Fibroblast of lung (primary cell): ENCODE measurements around the gene P2RX1. TPM values are rescaled to one million over a fixed set of nuclear protein-coding genes. Genes with fewer than 3 reads are reported as not detected.

Experiments used
- DNase-seq, 2 donors: peaks; one replicate each; pipeline versions ENCODE4 v3.0.0 to v3.0.0-alpha.2; 2010; ENCODE audit warnings: low read depth in 2 of 2
- H2AFZ ChIP-seq: 2 replicates; pipeline ENCODE4 v1.5.1; 2012; ENCODE audit warnings: low read length, control low read depth, inconsistent platforms
- H3K27ac ChIP-seq: 2 replicates; pipeline ENCODE4 v1.5.1; 2011; ENCODE audit warnings: low read length, control low read depth; ENCODE audit not compliant: insufficient read depth
- H3K27me3 ChIP-seq: 2 replicates; pipeline ENCODE4 v1.5.1; 2011; ENCODE audit warnings: mild to moderate bottlenecking, low read length; ENCODE audit not compliant: control insufficient read depth, insufficient read depth
- H3K36me3 ChIP-seq: 2 replicates; pipeline ENCODE4 v1.5.1; 2011; ENCODE audit warnings: low read length; ENCODE audit not compliant: control insufficient read depth, insufficient read depth
- H3K4me1 ChIP-seq: 2 replicates; pipeline ENCODE4 v1.5.1; 2011; ENCODE audit warnings: low read length; ENCODE audit not compliant: control insufficient read depth, insufficient read depth; ENCODE audit errors: extremely low read depth
- H3K4me2 ChIP-seq: 2 replicates; pipeline ENCODE4 v1.5.1; 2011; ENCODE audit warnings: low read length, control low read depth; ENCODE audit not compliant: insufficient read depth; ENCODE audit errors: extremely low read depth
- H3K4me3 ChIP-seq, 4 experiments: fragments of 200-600 bp in 1 of 4; sonication (generic) in 1 of 4; replicated peaks in 1 of 4; 2 replicates each; pipeline ENCODE4 v1.5.1; 2011 to 2016; ENCODE audit warnings: low read length in 4 of 4, low read depth in 3 of 4, mild to moderate bottlenecking in 3 of 4, control low read depth in 2 of 4, inconsistent platforms in 1 of 4, mixed read lengths in 1 of 4; ENCODE audit not compliant: insufficient read depth in 1 of 4; ENCODE audit errors: control extremely low read depth in 1 of 4
- H3K79me2 ChIP-seq: 2 replicates; pipeline ENCODE4 v1.5.1; 2012; ENCODE audit warnings: mild to moderate bottlenecking, low read length, inconsistent platforms; ENCODE audit not compliant: control insufficient read depth, insufficient read depth
- H3K9ac ChIP-seq: 2 replicates; pipeline ENCODE4 v1.5.1; 2011; ENCODE audit warnings: mild to moderate bottlenecking, low read length, control low read depth; ENCODE audit not compliant: insufficient read depth
- H3K9me3 ChIP-seq: 2 replicates; pipeline ENCODE4 v1.5.1; 2012; ENCODE audit warnings: low read depth, low read length; ENCODE audit not compliant: control insufficient read depth, insufficient read depth
- H4K20me1 ChIP-seq: 2 replicates; pipeline ENCODE4 v1.5.1; 2011; ENCODE audit warnings: low read length; ENCODE audit not compliant: control insufficient read depth, insufficient read depth; ENCODE audit errors: extremely low read depth
- CTCF ChIP-seq, 2 donors: IDR thresholded peaks in 1 of 2; conservative IDR thresholded peaks in 1 of 2; 1 replicate in 1 of 2; 2 replicates in 1 of 2; pipeline ENCODE4 v1.5.1; 2011 to 2012; ENCODE audit warnings: low read length in 2 of 2, control low read depth in 1 of 2, inconsistent platforms in 1 of 2, low read depth in 1 of 2, mild to moderate bottlenecking in 1 of 2
- EZH2 ChIP-seq: IDR thresholded peaks from 2 replicates; pipeline ENCODE4 v1.5.1; 2012; ENCODE audit warnings: low read length, control low read depth, mild to moderate bottlenecking; ENCODE audit errors: missing control alignments
- polyA plus RNA-seq, 2 donors: library from polyadenylated mRNA; depleted of rRNA in 1 of 2; stranded (reverse) in 1 of 2; unstranded in 1 of 2; fragments of >200 nt; gene quantifications; 2 replicates each; pipeline ENCODE4 v1.2.1, GENCODE V29; 2011 to 2012; ENCODE audit warnings: missing spikeins in 1 of 2
- total RNA-seq: library from RNA; depleted of rRNA; stranded (reverse); fragments of >200 nt; gene quantifications from 2 replicates; pipeline ENCODE4 v1.2.1, GENCODE V29; 2014

Gene P2RX1
- total and polyA plus RNA-seq, 2 donors (not counting 1 experiment from before 2014, with no cell fraction given): under 0.01 TPM; not detected in 1

DNA sequence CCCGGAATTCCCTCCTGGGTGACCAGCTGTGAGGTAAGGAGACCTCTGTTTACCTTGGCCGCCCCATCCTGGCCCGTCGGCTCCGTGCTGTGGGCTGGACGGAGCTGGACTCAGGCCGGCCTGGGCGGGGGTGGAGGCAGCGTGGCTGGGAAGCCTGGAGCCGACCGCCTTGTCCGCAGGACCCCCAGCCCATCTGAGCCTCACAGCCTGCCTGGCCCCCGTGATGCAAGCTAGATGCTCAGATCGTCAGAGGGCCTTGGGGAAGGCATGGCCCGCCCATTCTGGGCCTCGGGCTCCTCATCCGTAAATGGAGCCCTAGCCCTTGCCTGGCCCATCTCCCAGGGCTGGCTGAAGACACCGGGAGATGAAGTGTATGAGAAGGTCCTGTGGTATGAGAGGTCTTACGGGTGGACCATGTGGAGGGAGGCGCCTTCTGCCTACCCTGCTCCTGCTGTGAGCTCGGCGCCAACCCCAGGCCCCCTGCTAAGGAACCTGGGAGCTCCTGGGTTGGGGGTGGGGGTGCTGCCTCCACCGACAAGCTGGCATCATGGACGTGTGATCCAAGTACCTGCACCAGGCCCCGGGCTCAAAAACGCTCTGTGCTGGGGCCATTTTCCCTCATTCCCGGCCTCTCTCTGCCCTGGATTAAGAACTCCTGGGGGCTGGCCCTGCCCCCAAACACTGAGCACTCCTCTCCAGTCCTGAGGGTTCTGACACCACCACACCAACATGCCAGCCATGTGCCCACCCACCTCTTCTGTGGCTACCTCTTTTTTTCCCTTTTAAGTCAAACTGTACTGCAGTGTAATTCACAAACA, 5.4 kb upstream of the P2RX1 start:
- no peak overlapping the region for H3K4me2 ChIP-seq
- H3K4me3 ChIP-seq: no peak overlapping the region
- H3K9me3 ChIP-seq: no peaks in the 10 kb centered on the region
- no peak overlapping the region for H3K27ac ChIP-seq
- no peak overlapping the region for H3K9ac ChIP-seq
- H3K4me1 ChIP-seq: no peaks in the 10 kb centered on the region
- DNase-seq: peak in 1 of 2 donors; percentile 42
- H2AFZ ChIP-seq: no peak overlapping the region
- no peaks in the 10 kb centered on the region for H3K27me3 ChIP-seq
- no peaks in the 10 kb centered on the region for H3K79me2 ChIP-seq
- H3K36me3 ChIP-seq: no peaks in the 10 kb centered on the region
- TF ChIP-seq CTCF (conservative IDR thresholded peaks at IDR 0.05 in 1 of 2, IDR thresholded peaks at IDR 0.05 in 1 of 2; ENCODE audit: low read depth in 1 of 2, low read length in 2 of 2) (no peak), EZH2 (no peak)
- H4K20me1 ChIP-seq: no peaks in the 10 kb centered on the region

DNA sequence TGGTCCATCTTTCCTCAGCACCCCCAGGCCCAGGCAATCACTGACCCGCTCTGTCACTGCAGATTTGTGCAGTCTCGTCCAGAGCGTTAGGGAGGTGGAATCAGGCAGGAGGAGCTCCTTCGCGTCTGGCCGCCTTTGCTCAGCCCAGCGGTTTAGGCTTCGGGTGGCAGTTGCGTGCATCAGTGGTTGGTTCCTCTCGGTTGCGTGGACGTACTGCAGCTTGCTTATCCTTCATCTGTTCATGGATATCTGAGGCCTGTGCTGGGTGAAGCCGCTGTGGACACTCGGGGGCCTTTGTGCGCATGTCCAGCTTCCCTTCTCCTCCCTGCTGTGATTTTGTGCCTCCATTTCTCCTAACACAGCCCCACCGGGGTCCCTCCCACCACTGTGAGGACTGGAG, 4.7 kb upstream of the P2RX1 start:
- Histone ChIP-seq H3K27me3 (no peaks in the 10 kb centered on the region), H3K4me3 (no peak overlapping the region), H2AFZ (no peak overlapping the region), H3K79me2 (no peaks in the 10 kb centered on the region), H3K27ac (no peak overlapping the region), H3K4me2 (no peak overlapping the region), H3K4me1 (no peaks in the 10 kb centered on the region), H3K9ac (no peak overlapping the region), H3K36me3 (no peaks in the 10 kb centered on the region), H3K9me3 (no peaks in the 10 kb centered on the region), H4K20me1 (no peaks in the 10 kb centered on the region)
- no peak for DNase-seq
- TF ChIP-seq EZH2 (no peak), CTCF (conservative IDR thresholded peaks at IDR 0.05 in 1 of 2, IDR thresholded peaks at IDR 0.05 in 1 of 2; ENCODE audit: low read depth in 1 of 2, low read length in 2 of 2) (no peak)

GRCh38 chr17:3919123-3919624, 2.9 kb upstream of the P2RX1 start:
- Histone ChIP-seq H3K27ac (no peak overlapping the region), H4K20me1 (no peaks in the 10 kb centered on the region), H3K36me3 (no peaks in the 10 kb centered on the region), H3K4me2 (no peak overlapping the region), H3K79me2 (no peaks in the 10 kb centered on the region), H3K9me3 (no peaks in the 10 kb centered on the region), H3K27me3 (no peaks in the 10 kb centered on the region), H3K4me3 (no peak overlapping the region), H3K9ac (no peak overlapping the region), H2AFZ (no peak overlapping the region), H3K4me1 (no peaks in the 10 kb centered on the region)
- no peak for DNase-seq
- no peak for TF ChIP-seq CTCF (conservative IDR thresholded peaks at IDR 0.05 in 1 of 2, IDR thresholded peaks at IDR 0.05 in 1 of 2; ENCODE audit: low read depth in 1 of 2, low read length in 2 of 2)
